ENCODE data around the gene BSND.

DNA sequence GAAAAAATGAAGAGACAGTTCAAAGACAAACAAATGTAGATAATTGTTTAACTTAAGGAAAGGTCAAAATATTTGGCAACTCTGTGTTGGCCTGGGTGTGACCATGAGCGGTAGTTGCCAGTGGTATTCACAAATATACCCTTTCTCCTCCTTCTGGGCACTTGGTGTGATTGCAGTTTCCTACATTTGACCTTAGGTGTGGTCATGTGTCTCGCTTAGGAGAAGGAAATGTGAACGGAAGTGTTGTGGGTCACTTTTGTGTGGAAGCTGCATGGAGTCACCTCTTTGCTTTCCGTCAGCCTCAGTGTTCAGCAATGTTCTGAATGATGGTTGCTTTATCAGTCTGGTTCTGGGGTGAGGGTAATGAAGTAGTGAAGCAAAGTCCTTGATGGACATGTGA is 37.2 kb downstream of the BSND start:
- TF ChIP-seq, protein P1, sequence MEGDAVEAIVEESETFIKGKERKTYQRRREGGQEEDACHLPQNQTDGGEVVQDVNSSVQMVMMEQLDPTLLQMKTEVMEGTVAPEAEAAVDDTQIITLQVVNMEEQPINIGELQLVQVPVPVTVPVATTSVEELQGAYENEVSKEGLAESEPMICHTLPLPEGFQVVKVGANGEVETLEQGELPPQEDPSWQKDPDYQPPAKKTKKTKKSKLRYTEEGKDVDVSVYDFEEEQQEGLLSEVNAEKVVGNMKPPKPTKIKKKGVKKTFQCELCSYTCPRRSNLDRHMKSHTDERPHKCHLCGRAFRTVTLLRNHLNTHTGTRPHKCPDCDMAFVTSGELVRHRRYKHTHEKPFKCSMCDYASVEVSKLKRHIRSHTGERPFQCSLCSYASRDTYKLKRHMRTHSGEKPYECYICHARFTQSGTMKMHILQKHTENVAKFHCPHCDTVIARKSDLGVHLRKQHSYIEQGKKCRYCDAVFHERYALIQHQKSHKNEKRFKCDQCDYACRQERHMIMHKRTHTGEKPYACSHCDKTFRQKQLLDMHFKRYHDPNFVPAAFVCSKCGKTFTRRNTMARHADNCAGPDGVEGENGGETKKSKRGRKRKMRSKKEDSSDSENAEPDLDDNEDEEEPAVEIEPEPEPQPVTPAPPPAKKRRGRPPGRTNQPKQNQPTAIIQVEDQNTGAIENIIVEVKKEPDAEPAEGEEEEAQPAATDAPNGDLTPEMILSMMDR (IDR thresholded peaks at IDR 0.05), result no peak
- no peak for TF ChIP-seq POLR2A (IDR thresholded peaks at IDR 0.05)

Measured in stomach (tissue), 4 donors.